HepG2 (cell line): Measurements from ENCODE around the gene CPEB2. TPM values are rescaled to one million over a fixed set of nuclear protein-coding genes. Genes with fewer than 3 reads are reported as not detected.

Experiments used
- HOMEZ ChIP-seq: IDR thresholded peaks from 2 replicates; pipeline ENCODE4 v1.6.1; 2016; ENCODE audit warnings: low read depth
- JUND ChIP-seq: sonication (generic); formaldehyde crosslinking; IDR thresholded peaks from 2 replicates; pipeline ENCODE4 v1.8.0; 2022; ENCODE audit warnings: mild to moderate bottlenecking, missing genetic modification reagents
- MXD4 ChIP-seq: IDR thresholded peaks from 2 replicates; pipeline ENCODE4 v1.6.1; 2016; ENCODE audit warnings: mild to moderate bottlenecking, missing biosample characterization, missing genetic modification reagents
- RORA ChIP-seq: sonication (generic); formaldehyde crosslinking; IDR thresholded peaks from 2 replicates; pipeline ENCODE4 v1.5.0; 2020; ENCODE audit warnings: mild to moderate bottlenecking, missing genetic modification reagents, moderate library complexity
- TEAD3 ChIP-seq: optimal IDR thresholded peaks from 2 replicates; pipeline ENCODE3; 2016; ENCODE audit warnings: borderline replicate concordance
- TRAFD1 ChIP-seq: sonication (generic); formaldehyde crosslinking; IDR thresholded peaks from 2 replicates; pipeline ENCODE4 v1.5.1; 2020; ENCODE audit warnings: missing genetic modification reagents, mild to moderate bottlenecking, borderline replicate concordance
- ZNF121 ChIP-seq: sonication (generic); formaldehyde crosslinking; IDR thresholded peaks from 2 replicates; pipeline ENCODE4 v1.5.0; 2020; ENCODE audit warnings: mild to moderate bottlenecking, missing genetic modification reagents
- ZNF432 ChIP-seq: sonication (generic); formaldehyde crosslinking; IDR thresholded peaks from 2 replicates; pipeline ENCODE4 v1.5.0; 2020; ENCODE audit warnings: missing genetic modification reagents, mild to moderate bottlenecking, borderline replicate concordance
- ZNF720 ChIP-seq: sonication (generic); formaldehyde crosslinking; IDR thresholded peaks from 2 replicates; pipeline ENCODE4 v1.4.0; 2020; ENCODE audit warnings: missing genetic modification reagents
- polyA plus RNA-seq, 8 experiments: library from polyadenylated mRNA; depleted of rRNA in 3 of 8; stranded (reverse) in 7 of 8; unstranded in 1 of 8; fragments of >200 nt; fragmentation: Illumina TruSeq in 4 of 8; extraction: Trizol in 4 of 8; gene quantifications; 2 replicates each; pipeline versions ENCODE4 v1.2.1 to v1.2.3, GENCODE V29; 2011 to 2016; ENCODE audit warnings: low read depth in 4 of 8, missing spikeins in 1 of 8, mixed read lengths in 1 of 8; ENCODE audit not compliant: insufficient read depth in 1 of 8
- total RNA-seq, 5 experiments: library from RNA; depleted of rRNA; stranded (reverse); fragments of >200 nt; fragmentation: Illumina TruSeq; extraction: Trizol; gene quantifications; 2 replicates each; pipeline ENCODE4 v1.2.3, GENCODE V29; 2016; ENCODE audit warnings: low read depth in 1 of 5
- TF ChIP-seq, protein P1 (sequence below): conservative IDR thresholded peaks from 2 replicates; pipeline ENCODE4 v1.6.1; 2018; ENCODE audit warnings: missing genetic modification reagents
- TF ChIP-seq, protein P2 (sequence below): sonication (generic); formaldehyde crosslinking; conservative IDR thresholded peaks from 2 replicates; pipeline ENCODE4 v1.4.0; 2020; ENCODE audit warnings: missing genetic modification reagents

Gene CPEB2
- total and polyA plus RNA-seq, 2 of the 13 experiments (the other 11 are each of a cell fraction or from before 2014, with no cell fraction given), result 2.0 to 2.5 TPM

DNA sequence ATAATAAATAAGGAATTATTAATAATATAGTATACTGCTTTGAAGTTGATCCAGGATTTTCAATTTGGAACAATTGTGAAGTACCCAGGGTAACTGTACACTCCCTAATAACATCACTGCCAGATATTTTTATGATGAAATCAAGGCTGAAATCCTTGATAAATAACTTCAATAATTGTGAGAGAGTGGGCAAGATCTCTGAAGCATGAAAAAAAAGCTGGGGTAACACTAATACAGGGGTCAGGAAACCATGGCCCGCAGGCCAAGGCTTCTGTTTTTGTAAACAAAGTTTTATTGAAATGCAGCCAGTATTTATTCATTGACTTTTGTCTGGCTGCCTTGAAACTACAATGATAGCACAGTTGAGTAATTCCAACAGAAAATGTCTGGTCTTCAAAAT is 41.6 kb downstream of the CPEB2 start (continued):
- TF ChIP-seq ZNF432 (CRISPR knock-in tag) (no peak), ZNF121 (CRISPR knock-in tag) (no peak), RORA (no peak), JUND (CRISPR knock-in tag) (no peak), HOMEZ (CRISPR knock-in tag) (no peak), TEAD3 (CRISPR knock-in tag) (no peak), ZNF720 (CRISPR knock-in tag) (no peak), TRAFD1 (CRISPR knock-in tag) (no peak), MXD4 (no peak)
- TF ChIP-seq, protein P1, sequence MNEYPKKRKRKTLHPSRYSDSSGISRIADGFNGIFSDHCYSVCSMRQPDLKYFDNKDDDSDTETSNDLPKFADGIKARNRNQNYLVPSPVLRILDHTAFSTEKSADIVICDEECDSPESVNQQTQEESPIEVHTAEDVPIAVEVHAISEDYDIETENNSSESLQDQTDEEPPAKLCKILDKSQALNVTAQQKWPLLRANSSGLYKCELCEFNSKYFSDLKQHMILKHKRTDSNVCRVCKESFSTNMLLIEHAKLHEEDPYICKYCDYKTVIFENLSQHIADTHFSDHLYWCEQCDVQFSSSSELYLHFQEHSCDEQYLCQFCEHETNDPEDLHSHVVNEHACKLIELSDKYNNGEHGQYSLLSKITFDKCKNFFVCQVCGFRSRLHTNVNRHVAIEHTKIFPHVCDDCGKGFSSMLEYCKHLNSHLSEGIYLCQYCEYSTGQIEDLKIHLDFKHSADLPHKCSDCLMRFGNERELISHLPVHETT (CRISPR knock-in tag), result no peak
- TF ChIP-seq, protein P2, sequence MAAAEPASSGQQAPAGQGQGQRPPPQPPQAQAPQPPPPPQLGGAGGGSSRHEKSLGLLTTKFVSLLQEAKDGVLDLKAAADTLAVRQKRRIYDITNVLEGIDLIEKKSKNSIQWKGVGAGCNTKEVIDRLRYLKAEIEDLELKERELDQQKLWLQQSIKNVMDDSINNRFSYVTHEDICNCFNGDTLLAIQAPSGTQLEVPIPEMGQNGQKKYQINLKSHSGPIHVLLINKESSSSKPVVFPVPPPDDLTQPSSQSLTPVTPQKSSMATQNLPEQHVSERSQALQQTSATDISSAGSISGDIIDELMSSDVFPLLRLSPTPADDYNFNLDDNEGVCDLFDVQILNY (CRISPR knock-in tag), result no peak
